Peyer's patch (tissue), 4 donors: Measurements from ENCODE around the gene RCSD1. TPM values are rescaled to one million over a fixed set of nuclear protein-coding genes. Genes with fewer than 3 reads are reported as not detected.

ENCODE experiments used
- DNase-seq, 3 donors: peaks; one replicate each; pipeline ENCODE4 v3.0.0-alpha.2; 2017 to 2019
- H3K27ac ChIP-seq, 4 donors: fragments of 200-600 bp; sonication (generic); one replicate each; pipeline ENCODE4 v1.5.1; 2016 to 2019
- H3K27me3 ChIP-seq, 2 donors: fragments of 200-600 bp; sonication (generic); one replicate each; pipeline ENCODE4 v1.5.1; 2019
- H3K36me3 ChIP-seq, 3 donors: fragments of 200-600 bp; sonication (generic); one replicate each; pipeline ENCODE4 v1.5.1; 2016 to 2019
- H3K4me1 ChIP-seq, 4 donors: fragments of 200-600 bp; sonication (generic); one replicate each; pipeline ENCODE4 v1.5.1; 2016 to 2019
- H3K4me3 ChIP-seq, 4 donors: fragments of 200-600 bp; sonication (generic); 1 replicate in 3 of 4; 2 replicates in 1 of 4; pipeline ENCODE4 v1.5.1; 2016 to 2019; ENCODE audit warnings: mild to moderate bottlenecking in 1 of 4
- H3K9me3 ChIP-seq, 4 donors: fragments of 200-600 bp; sonication (generic); one replicate each; pipeline ENCODE4 v1.5.1; 2016 to 2019; ENCODE audit warnings: mild to moderate bottlenecking in 1 of 4
- POLR2A ChIP-seq, 2 donors: fragments of 450-650 bp; IDR thresholded peaks; one replicate each; pipeline ENCODE4 v1.5.1; 2017; ENCODE audit warnings: antibody characterized with exemption in 2 of 2, mild to moderate bottlenecking in 2 of 2, moderate library complexity in 2 of 2
- total RNA-seq, 4 donors: library from RNA; depleted of rRNA; stranded (reverse); fragments of >200 nt; gene quantifications; one replicate each; pipeline ENCODE4 v1.1.0, GENCODE V29; 2016
- TF ChIP-seq, protein P1 (sequence below), 6 experiments: fragments of 450-650 bp in 4 of 6; fragments of 200-600 bp in 2 of 6; sonication (generic) in 1 of 6; IDR thresholded peaks; one replicate each; pipeline ENCODE4 v1.5.1; 2017 to 2019; ENCODE audit warnings: antibody characterized with exemption in 6 of 6, mild to moderate bottlenecking in 3 of 6, moderate library complexity in 1 of 6

The RCSD1 gene
- total RNA-seq, 4 donors from 2014 or later, result 6.7 to 95.7 (median 11.5) TPM

DNA sequence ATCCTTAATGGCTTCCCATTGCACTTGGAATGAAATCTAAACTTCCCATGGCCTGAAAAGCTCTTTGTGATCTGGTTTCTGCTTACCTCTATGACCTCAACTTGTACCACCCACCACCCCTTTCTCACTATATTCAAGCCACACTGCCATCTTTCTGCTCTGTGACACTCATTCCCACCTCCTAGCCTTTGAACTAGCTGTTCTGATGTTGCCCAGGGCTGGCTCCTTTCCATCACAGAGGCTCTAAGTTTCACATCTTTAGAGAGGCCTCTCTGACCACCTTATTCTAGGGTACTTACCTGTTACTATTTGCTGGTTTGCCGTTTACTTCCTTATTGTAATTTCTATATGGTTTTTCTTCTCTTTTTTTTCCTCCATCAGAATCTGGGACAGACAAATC is 96.0 kb downstream of the RCSD1 start:
- DNase-seq, result no peak
- Histone ChIP-seq H3K4me1 (peaks cover 0 to 15% (median 4%) of the 10 kb centered on the region in 4 donors), H3K36me3 (peaks cover 0 to 5% (median 0%) of the 10 kb centered on the region in 3 donors), H3K4me3 (no peak overlapping the region), H3K27me3 (no peaks in the 10 kb centered on the region), H3K9me3 (no peaks in the 10 kb centered on the region), H3K27ac (no peak overlapping the region)
- TF ChIP-seq, protein P1, sequence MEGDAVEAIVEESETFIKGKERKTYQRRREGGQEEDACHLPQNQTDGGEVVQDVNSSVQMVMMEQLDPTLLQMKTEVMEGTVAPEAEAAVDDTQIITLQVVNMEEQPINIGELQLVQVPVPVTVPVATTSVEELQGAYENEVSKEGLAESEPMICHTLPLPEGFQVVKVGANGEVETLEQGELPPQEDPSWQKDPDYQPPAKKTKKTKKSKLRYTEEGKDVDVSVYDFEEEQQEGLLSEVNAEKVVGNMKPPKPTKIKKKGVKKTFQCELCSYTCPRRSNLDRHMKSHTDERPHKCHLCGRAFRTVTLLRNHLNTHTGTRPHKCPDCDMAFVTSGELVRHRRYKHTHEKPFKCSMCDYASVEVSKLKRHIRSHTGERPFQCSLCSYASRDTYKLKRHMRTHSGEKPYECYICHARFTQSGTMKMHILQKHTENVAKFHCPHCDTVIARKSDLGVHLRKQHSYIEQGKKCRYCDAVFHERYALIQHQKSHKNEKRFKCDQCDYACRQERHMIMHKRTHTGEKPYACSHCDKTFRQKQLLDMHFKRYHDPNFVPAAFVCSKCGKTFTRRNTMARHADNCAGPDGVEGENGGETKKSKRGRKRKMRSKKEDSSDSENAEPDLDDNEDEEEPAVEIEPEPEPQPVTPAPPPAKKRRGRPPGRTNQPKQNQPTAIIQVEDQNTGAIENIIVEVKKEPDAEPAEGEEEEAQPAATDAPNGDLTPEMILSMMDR (IDR thresholded peaks at IDR 0.05), result no peak
- TF ChIP-seq POLR2A (IDR thresholded peaks at IDR 0.05), result no peak

DNA sequence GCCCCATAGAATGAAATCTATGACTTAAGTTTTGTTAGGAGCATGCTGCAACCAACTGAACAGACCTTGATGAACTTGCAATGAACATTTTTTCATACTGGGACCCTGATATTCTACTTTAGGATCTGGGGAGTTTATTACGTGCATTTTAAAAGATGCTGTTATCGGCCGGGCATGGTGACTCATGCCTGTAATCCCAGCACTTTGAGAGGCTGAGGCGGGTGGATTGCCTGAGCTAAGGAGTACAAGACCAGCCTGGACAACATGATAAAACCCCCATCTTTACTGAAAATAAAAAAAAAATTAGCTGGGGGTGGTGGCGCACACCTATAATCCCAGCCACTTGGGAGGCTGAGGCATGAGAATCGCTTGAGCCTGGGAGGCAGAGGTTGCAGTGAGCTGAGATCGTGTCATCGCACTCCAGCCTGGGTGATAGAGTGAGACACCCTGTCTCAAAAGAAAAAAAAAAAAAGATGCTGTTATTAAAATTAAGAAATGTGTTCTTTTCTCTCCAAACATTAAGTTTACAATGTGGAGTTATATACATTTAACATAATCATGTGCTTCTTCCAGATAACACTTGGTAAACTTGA is 98.9 kb downstream of the RCSD1 start:
- H3K27me3 ChIP-seq, result no peaks in the 10 kb centered on the region
- H3K4me3 ChIP-seq, result no peak overlapping the region
- peaks cover 0 to 13% (median 0%) of the 10 kb centered on the region in 4 donors for H3K4me1 ChIP-seq
- no peak overlapping the region for H3K27ac ChIP-seq
- peaks cover 0 to 5% (median 0%) of the 10 kb centered on the region in 3 donors for H3K36me3 ChIP-seq
- TF ChIP-seq, protein P1 (IDR thresholded peaks at IDR 0.05), result no peak
- TF ChIP-seq POLR2A (IDR thresholded peaks at IDR 0.05), result no peak
- no peak for DNase-seq
- no peaks in the 10 kb centered on the region for H3K9me3 ChIP-seq

DNA sequence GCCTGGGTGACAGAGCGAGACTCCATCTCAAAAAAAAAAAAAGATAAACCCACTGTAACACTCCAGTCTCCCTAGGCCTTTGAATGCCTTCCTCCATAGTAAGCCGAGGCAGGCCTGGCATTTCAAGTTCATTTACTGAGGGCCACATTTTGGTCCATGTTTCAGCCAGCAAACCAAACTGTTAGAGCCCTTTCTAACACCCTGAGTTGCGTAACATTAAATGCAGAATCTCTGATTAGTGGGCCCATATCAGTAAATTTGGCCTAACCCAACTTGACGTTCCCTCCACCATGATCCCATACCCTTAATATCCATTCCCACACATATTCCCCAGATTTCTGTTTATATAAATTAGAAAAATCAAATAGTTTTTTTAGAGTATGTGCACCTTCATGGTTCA is 104.2 kb downstream of the RCSD1 start:
- H3K4me1 ChIP-seq, result peaks cover 0 to 12% (median 1%) of the 10 kb centered on the region in 4 donors
- H3K4me3 ChIP-seq, result no peak overlapping the region
- no peak overlapping the region for H3K27ac ChIP-seq
- TF ChIP-seq, protein P1 (IDR thresholded peaks at IDR 0.05), result no peak
- TF ChIP-seq POLR2A (IDR thresholded peaks at IDR 0.05), result no peak
- peaks cover 0 to 5% (median 0%) of the 10 kb centered on the region in 3 donors for H3K36me3 ChIP-seq
- no peak for DNase-seq
- H3K27me3 ChIP-seq, result no peaks in the 10 kb centered on the region
- H3K9me3 ChIP-seq, result no peaks in the 10 kb centered on the region

DNA sequence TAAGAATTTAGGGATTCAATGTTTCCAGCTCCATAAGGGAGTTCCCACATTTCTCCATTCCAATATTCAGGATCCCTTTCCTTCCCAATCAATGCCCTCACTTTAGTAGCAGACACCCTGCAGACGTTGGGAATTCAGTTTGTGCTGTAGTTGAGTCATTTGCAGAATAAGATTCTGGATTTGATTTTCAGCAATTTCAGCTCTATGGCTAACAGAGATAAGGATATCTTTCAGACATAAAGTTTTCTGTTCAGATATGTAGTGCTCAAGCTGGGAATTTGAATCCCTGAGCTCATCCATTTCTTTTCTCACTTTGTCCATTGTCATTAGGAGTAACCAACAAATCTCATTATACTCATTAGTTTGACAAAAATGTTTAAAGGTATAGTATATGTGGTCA is 104.8 kb downstream of the RCSD1 start:
- Histone ChIP-seq H3K4me3 (no peak overlapping the region), H3K9me3 (no peaks in the 10 kb centered on the region), H3K27ac (no peak overlapping the region), H3K36me3 (peaks cover 0 to 5% (median 0%) of the 10 kb centered on the region in 3 donors), H3K27me3 (no peaks in the 10 kb centered on the region), H3K4me1 (peaks cover 0 to 18% (median 1%) of the 10 kb centered on the region in 4 donors)
- no peak for DNase-seq
- no peak for TF ChIP-seq POLR2A (IDR thresholded peaks at IDR 0.05)
- TF ChIP-seq, protein P1 (IDR thresholded peaks at IDR 0.05), result no peak

DNA sequence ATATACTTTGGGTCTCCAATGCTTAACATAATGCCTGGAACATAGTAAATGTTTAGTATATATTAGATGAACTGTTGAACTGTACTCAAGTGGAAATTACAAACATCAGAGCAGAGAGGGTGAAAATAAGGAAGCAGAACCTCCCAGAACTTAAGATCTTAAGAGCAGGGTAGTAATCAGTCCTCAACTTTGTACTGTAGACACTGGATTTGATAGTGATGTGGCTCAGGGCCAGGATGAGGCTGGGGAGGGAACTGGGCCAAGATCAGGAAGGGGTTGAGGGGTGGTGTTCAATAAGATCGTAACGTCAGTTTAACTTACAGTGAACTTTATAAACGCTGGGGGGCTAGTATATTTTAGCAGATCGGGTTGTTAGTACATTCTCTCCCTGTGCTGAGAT is 107.1 kb downstream of the RCSD1 start:
- Histone ChIP-seq H3K27ac (peak overlapping the region in 2 of 4 donors; percentile 58 to 65), H3K36me3 (no peaks in the 10 kb centered on the region), H3K4me3 (no peak overlapping the region), H3K27me3 (no peaks in the 10 kb centered on the region), H3K4me1 (peaks cover 0 to 25% (median 1%) of the 10 kb centered on the region in 4 donors), H3K9me3 (no peaks in the 10 kb centered on the region)
- TF ChIP-seq POLR2A (IDR thresholded peaks at IDR 0.05), result no peak
- TF ChIP-seq, protein P1 (IDR thresholded peaks at IDR 0.05), result no peak
- DNase-seq, result peak in 2 of 3 donors; percentile 72 to 76
